Kidney (tissue), 14 donors: ENCODE data around the gene RPS6KL1. TPM values are rescaled to one million over a fixed set of nuclear protein-coding genes. Genes with fewer than 3 reads are reported as not detected.

Experiments
- DNase-seq, 5 donors: peaks; one replicate each; pipeline ENCODE4 v3.0.0-alpha.2; 2013 to 2020
- FAIRE-seq: peaks from 2 replicates; lab custom pipeline; 2012; peaks lifted over from hg19 to GRCh38; lab: Jason Lieb, UNC
- H3K27ac ChIP-seq, 2 donors: one replicate each; pipeline ENCODE4 v1.7.0; 2013; ENCODE audit warnings: low read depth in 2 of 2, low read length in 2 of 2, inconsistent platforms in 1 of 2
- H3K27me3 ChIP-seq: one replicate; pipeline ENCODE4 v1.7.1; 2013; ENCODE audit warnings: low read length, inconsistent platforms; ENCODE audit not compliant: control insufficient read depth, insufficient read depth
- H3K36me3 ChIP-seq, 3 donors: one replicate each; pipeline versions ENCODE4 v1.7.0 to v1.7.1; 2013; ENCODE audit warnings: low read length in 3 of 3, control low read depth in 1 of 3, inconsistent platforms in 1 of 3; ENCODE audit not compliant: insufficient read depth in 3 of 3, control insufficient read depth in 2 of 3
- H3K4me1 ChIP-seq, 3 donors: one replicate each; pipeline versions ENCODE4 v1.7.0 to v1.7.1; 2013; ENCODE audit warnings: low read length in 3 of 3, inconsistent platforms in 1 of 3, low read depth in 1 of 3; ENCODE audit not compliant: control insufficient read depth in 2 of 3, insufficient read depth in 2 of 3
- H3K4me3 ChIP-seq, 3 donors: one replicate each; pipeline versions ENCODE4 v1.7.0 to v1.8.1; 2013; ENCODE audit warnings: low read length in 3 of 3, control low read depth in 1 of 3, inconsistent platforms in 1 of 3
- H3K9ac ChIP-seq, 3 donors: one replicate each; pipeline versions ENCODE4 v1.7.0 to v1.7.1; 2013; ENCODE audit warnings: low read length in 3 of 3, control low read depth in 1 of 3, inconsistent platforms in 1 of 3
- H3K9me3 ChIP-seq, 3 donors: one replicate each; pipeline versions ENCODE4 v1.7.0 to v1.7.1; 2013; ENCODE audit warnings: low read length in 3 of 3, control low read depth in 1 of 3, inconsistent platforms in 1 of 3; ENCODE audit not compliant: control insufficient read depth in 2 of 3, insufficient read depth in 1 of 3
- CTCF ChIP-seq: IDR thresholded peaks from 3 replicates; pipeline ENCODE4 v1.5.1; 2012; ENCODE audit warnings: mild to moderate bottlenecking, moderate library complexity, borderline replicate concordance; ENCODE audit not compliant: insufficient read depth; ENCODE audit errors: extremely low read depth
- intact Hi-C: fragments of 100-400 bp; cut with DNase I; formaldehyde crosslinking; loops from one replicate; pipeline ENCODE4 v1.11.1; 2022
- polyA plus RNA-seq: library from polyadenylated mRNA; stranded (reverse); fragments of 350-450 nt; fragmentation: Illumina TruSeq; extraction: RNeasy Lipid Tissue Mini Kit (QIAGEN cat#74804); gene quantifications from one replicate; pipeline ENCODE4 v1.2.3, GENCODE V29; 2014; ENCODE audit warnings: low read depth, low replicate concordance; ENCODE audit not compliant: insufficient read depth
- total RNA-seq: library from RNA; stranded (reverse); fragmentation: NEBNext Ultra II Directional; extraction: Animal tissue kit (Norgen Biotek cat#: 25700); gene quantifications from one replicate; pipeline ENCODE4 v1.2.1, GENCODE V29; 2021
- donor health status: control.
- donor health status: control.
- donor health status: control.
- donor health status: control.
- donor health status: control.
- donor health status: DM: yes; HTN: yes; CAD: no.
- donor health status: Normal renal cell carcinoma (clear cell type).

Gene RPS6KL1
- total and polyA plus RNA-seq, 2 donors from 2014 or later: 3.7 to 7.9 TPM

GRCh38 chr14:74913393-74913910 lies 9.6 kb downstream of the RPS6KL1 start:
- FAIRE-seq: no peak
- H3K9ac ChIP-seq: no peak overlapping the region

GRCh38 chr14:74912801-74913200 lies 10.3 kb downstream of the RPS6KL1 start:
- H3K4me1 ChIP-seq: peaks cover 0 to 9% (median 4%) of the 10 kb centered on the region in 3 donors
- DNase-seq (peak in 1 of 5 donors; percentile 66), FAIRE-seq (no peak)
- H3K4me3 ChIP-seq: no peak overlapping the region
- H3K27ac ChIP-seq: no peak overlapping the region
- TF ChIP-seq CTCF: no peak
- no peak overlapping the region for H3K9ac ChIP-seq
- no peaks in the 10 kb centered on the region for H3K36me3 ChIP-seq
- no peaks in the 10 kb centered on the region for H3K9me3 ChIP-seq
- intact Hi-C loops: no loop called here
- no peaks in the 10 kb centered on the region for H3K27me3 ChIP-seq

More at GRCh38 chr14:74913393-74913910, 9.6 kb downstream of the RPS6KL1 start:
- no peak for TF ChIP-seq CTCF
- no peaks in the 10 kb centered on the region for H3K36me3 ChIP-seq
- H3K27me3 ChIP-seq: no peaks in the 10 kb centered on the region
- no peak overlapping the region for H3K27ac ChIP-seq
- H3K9me3 ChIP-seq: no peaks in the 10 kb centered on the region
- intact Hi-C loops: no loop called here
- H3K4me1 ChIP-seq: peaks cover 0 to 10% (median 4%) of the 10 kb centered on the region in 3 donors
- no peak for DNase-seq
- H3K4me3 ChIP-seq: no peak overlapping the region

GRCh38 chr14:74912111-74912510 lies 10.9 kb downstream of the RPS6KL1 start:
- Histone ChIP-seq H3K27ac (no peak overlapping the region), H3K36me3 (no peaks in the 10 kb centered on the region), H3K27me3 (no peaks in the 10 kb centered on the region), H3K4me3 (no peak overlapping the region), H3K4me1 (peaks cover 0 to 13% (median 0%) of the 10 kb centered on the region in 3 donors), H3K9ac (no peak overlapping the region), H3K9me3 (no peaks in the 10 kb centered on the region)
- intact Hi-C loops: no loop called here
- DNase-seq: no peak
- no peak for TF ChIP-seq CTCF
- FAIRE-seq: no peak

- TF ChIP-seq CTCF: no peak
- H3K9ac ChIP-seq: no peak overlapping the region
- no peak overlapping the region for H3K4me3 ChIP-seq
- no peaks in the 10 kb centered on the region for H3K9me3 ChIP-seq
- H3K4me1 ChIP-seq: peaks cover 0 to 11% (median 0%) of the 10 kb centered on the region in 3 donors
- H3K27ac ChIP-seq: no peak overlapping the region
- H3K36me3 ChIP-seq: no peaks in the 10 kb centered on the region
- no peaks in the 10 kb centered on the region for H3K27me3 ChIP-seq
- intact Hi-C loops: no loop called here
- DNase-seq: no peak
- FAIRE-seq: no peak
Measured at GRCh38 chr14:74911704-74912103, 11.4 kb downstream of the RPS6KL1 start.
